ENCODE measurements around the gene ECD. TPM values are rescaled to one million over a fixed set of nuclear protein-coding genes. Genes with fewer than 3 reads are reported as not detected.

ECD gene
- total RNA-seq, 1 donor from 2014 or later, result 27.8 TPM

GRCh38 chr10:73183667-73184281 lies 16.0 kb upstream of the ECD start:
- intact Hi-C loops (cut with DNase I), result no loop called here
- no peaks in the 10 kb centered on the region for H3K9me3 ChIP-seq
- TF ChIP-seq, protein P1, sequence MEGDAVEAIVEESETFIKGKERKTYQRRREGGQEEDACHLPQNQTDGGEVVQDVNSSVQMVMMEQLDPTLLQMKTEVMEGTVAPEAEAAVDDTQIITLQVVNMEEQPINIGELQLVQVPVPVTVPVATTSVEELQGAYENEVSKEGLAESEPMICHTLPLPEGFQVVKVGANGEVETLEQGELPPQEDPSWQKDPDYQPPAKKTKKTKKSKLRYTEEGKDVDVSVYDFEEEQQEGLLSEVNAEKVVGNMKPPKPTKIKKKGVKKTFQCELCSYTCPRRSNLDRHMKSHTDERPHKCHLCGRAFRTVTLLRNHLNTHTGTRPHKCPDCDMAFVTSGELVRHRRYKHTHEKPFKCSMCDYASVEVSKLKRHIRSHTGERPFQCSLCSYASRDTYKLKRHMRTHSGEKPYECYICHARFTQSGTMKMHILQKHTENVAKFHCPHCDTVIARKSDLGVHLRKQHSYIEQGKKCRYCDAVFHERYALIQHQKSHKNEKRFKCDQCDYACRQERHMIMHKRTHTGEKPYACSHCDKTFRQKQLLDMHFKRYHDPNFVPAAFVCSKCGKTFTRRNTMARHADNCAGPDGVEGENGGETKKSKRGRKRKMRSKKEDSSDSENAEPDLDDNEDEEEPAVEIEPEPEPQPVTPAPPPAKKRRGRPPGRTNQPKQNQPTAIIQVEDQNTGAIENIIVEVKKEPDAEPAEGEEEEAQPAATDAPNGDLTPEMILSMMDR (IDR thresholded peaks at IDR 0.05), result no peak
- no peak for ATAC-seq
- DNase-seq, result no peak
- no peak overlapping the region for H3K27ac ChIP-seq
- H3K27me3 ChIP-seq, result no peaks in the 10 kb centered on the region
- H3K4me1 ChIP-seq, result no peaks in the 10 kb centered on the region
- no peak overlapping the region for H3K4me3 ChIP-seq
- H3K36me3 ChIP-seq, result peaks cover 51% of the 10 kb centered on the region

GRCh38 chr10:73182568-73182967 lies 14.8 kb upstream of the ECD start:
- Histone ChIP-seq H3K27me3 (no peaks in the 10 kb centered on the region), H3K4me1 (no peaks in the 10 kb centered on the region), H3K4me3 (no peak overlapping the region), H3K27ac (no peak overlapping the region), H3K9me3 (no peaks in the 10 kb centered on the region), H3K36me3 (peaks cover 63% of the 10 kb centered on the region)
- TF ChIP-seq, protein P1 (IDR thresholded peaks at IDR 0.05), result no peak
- intact Hi-C loops (cut with DNase I), result no loop called here
- DNase-seq, result no peak
- no peak for ATAC-seq

GRCh38 chr10:73174148-73174925 lies 6.5 kb upstream of the ECD start:
- Histone ChIP-seq H3K27me3 (no peaks in the 10 kb centered on the region), H3K36me3 (peaks cover 39% of the 10 kb centered on the region), H3K4me1 (peaks cover under 1% of the 10 kb centered on the region), H3K4me3 (no peak overlapping the region), H3K27ac (no peak overlapping the region), H3K9me3 (no peaks in the 10 kb centered on the region)
- TF ChIP-seq, protein P1 (IDR thresholded peaks at IDR 0.05), result no peak
- ATAC-seq (no peak), DNase-seq (no peak)
- intact Hi-C loops (cut with DNase I), result no loop called here

DNA sequence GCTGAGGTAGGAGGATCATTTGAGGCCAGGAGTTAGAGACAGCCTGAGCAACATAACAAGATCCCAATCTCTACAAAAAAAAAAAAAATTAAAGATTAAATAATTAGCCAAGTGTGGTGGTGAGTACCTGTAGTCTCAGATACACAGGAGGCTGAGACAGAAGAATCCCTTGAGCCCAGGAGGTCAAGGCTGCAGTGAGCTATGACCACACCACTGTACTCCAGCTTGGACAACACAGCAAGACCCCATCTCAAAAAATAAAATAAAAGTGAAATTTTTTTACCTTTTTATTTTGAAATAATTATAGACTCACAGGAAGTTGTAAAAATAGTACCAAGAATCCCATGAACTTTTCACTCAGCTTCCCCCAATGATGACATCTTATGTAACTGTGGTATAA lies 5.1 kb upstream of the ECD start:
- DNase-seq (no peak), ATAC-seq (no peak)
- H3K4me1 ChIP-seq, result peaks cover 10% of the 10 kb centered on the region
- H3K27me3 ChIP-seq, result no peaks in the 10 kb centered on the region
- intact Hi-C loops (cut with DNase I), result no loop called here
- TF ChIP-seq, protein P1 (IDR thresholded peaks at IDR 0.05), result no peak
- no peak overlapping the region for H3K4me3 ChIP-seq
- no peak overlapping the region for H3K27ac ChIP-seq
- H3K36me3 ChIP-seq, result peaks cover 25% of the 10 kb centered on the region
- no peaks in the 10 kb centered on the region for H3K9me3 ChIP-seq

DNA sequence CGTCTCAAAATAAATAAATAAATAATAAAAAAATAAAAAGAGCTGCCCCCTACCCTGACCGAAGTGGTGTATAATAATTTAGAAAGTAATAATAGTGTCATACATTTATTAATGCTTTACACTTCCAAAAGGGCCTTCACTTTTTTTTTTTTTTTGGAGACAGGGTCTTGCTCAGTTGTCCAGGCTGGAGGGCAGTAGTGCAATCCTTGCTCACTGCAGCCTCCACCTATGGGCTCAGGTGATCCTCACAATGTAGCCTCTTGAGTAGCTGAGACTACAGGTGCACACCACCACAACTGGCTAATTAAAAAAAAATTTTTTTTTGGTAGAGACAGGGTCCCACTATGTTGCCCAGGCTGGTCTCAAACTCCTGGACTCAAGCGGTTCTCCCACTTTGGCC lies 1.5 kb upstream of the ECD start:
- ATAC-seq, result no peak
- no peaks in the 10 kb centered on the region for H3K36me3 ChIP-seq
- intact Hi-C loops (cut with DNase I), result no loop called here
- peaks cover 23% of the 10 kb centered on the region for H3K4me1 ChIP-seq
- no peaks in the 10 kb centered on the region for H3K27me3 ChIP-seq
- no peaks in the 10 kb centered on the region for H3K9me3 ChIP-seq
- H3K27ac ChIP-seq, result no peak overlapping the region
- no peak for DNase-seq
- no peak overlapping the region for H3K4me3 ChIP-seq
- TF ChIP-seq, protein P1 (IDR thresholded peaks at IDR 0.05), result no peak

Data from upper lobe of right lung (tissue), 1 donor.